HS-27A (cell line): Measurements from ENCODE around the gene ENOX1.

Source experiments
- DNase-seq: peaks from one replicate; pipeline ENCODE4 v3.0.0-alpha.2; 2012; ENCODE audit warnings: low read depth, missing footprints

ENOX1 gene

GRCh38 chr13:43307921-43308433 is 478.8 kb downstream of the ENOX1 start:
- DNase-seq: no peak

- DNase-seq: no peak
Measured at GRCh38 chr13:43307221-43307920, 479.4 kb downstream of the ENOX1 start.

- DNase-seq: no peak
Measured at GRCh38 chr13:43306372-43306771, 480.4 kb downstream of the ENOX1 start.

GRCh38 chr13:43305416-43305815 is 481.4 kb downstream of the ENOX1 start:
- no peak for DNase-seq

GRCh38 chr13:43304945-43305344 is 481.8 kb downstream of the ENOX1 start:
- DNase-seq: no peak

GRCh38 chr13:43304449-43304848 is 482.3 kb downstream of the ENOX1 start:
- no peak for DNase-seq

GRCh38 chr13:43303033-43303729 is 483.6 kb downstream of the ENOX1 start:
- DNase-seq: no peak

GRCh38 chr13:43301346-43301969 is 485.3 kb downstream of the ENOX1 start:
- DNase-seq: no peak

- no peak for DNase-seq
Measured at GRCh38 chr13:43300865-43301264, 485.9 kb downstream of the ENOX1 start.

- no peak for DNase-seq
Measured at GRCh38 chr13:43299374-43299773, 487.4 kb downstream of the ENOX1 start.

- DNase-seq: no peak
Measured at GRCh38 chr13:43298816-43299215, 488.0 kb downstream of the ENOX1 start.

- no peak for DNase-seq
Measured at GRCh38 chr13:43297967-43298678, 488.6 kb downstream of the ENOX1 start.

- DNase-seq: no peak
Measured at GRCh38 chr13:43295825-43296564, 490.8 kb downstream of the ENOX1 start.

GRCh38 chr13:43295321-43295720 is 491.5 kb downstream of the ENOX1 start:
- DNase-seq: no peak

GRCh38 chr13:43294412-43294811 is 492.4 kb downstream of the ENOX1 start:
- DNase-seq: no peak

- no peak for DNase-seq
Measured at GRCh38 chr13:43293986-43294385, 492.8 kb downstream of the ENOX1 start.

- no peak for DNase-seq
Measured at GRCh38 chr13:43293561-43293960, 493.2 kb downstream of the ENOX1 start.

- DNase-seq: no peak
Measured at GRCh38 chr13:43293008-43293407, 493.8 kb downstream of the ENOX1 start.

- no peak for DNase-seq
Measured at GRCh38 chr13:43291287-43292060, 495.3 kb downstream of the ENOX1 start.

GRCh38 chr13:43289470-43290255 is 497.1 kb downstream of the ENOX1 start:
- no peak for DNase-seq
